IPS DF 6.9 (cell line): ENCODE measurements around the gene PCNA.
"Not testable (repeated sequence)": the region's sequence is repeated elsewhere in the genome, so short reads cannot be mapped to it uniquely, and the experiment has no call there.

Experiments used
- DNase-seq: peaks from one replicate; pipeline ENCODE4 v3.0.0-alpha.2; 2013; ENCODE audit warnings: low read depth, low spot score
- H3K27ac ChIP-seq: one replicate; pipeline ENCODE4 v1.5.1; 2013; ENCODE audit warnings: low read length, control low read depth
- H3K27me3 ChIP-seq: 2 replicates; pipeline ENCODE4 v1.6.1; 2013; ENCODE audit warnings: mild to moderate bottlenecking, low read length; ENCODE audit not compliant: control insufficient read depth, insufficient read depth
- H3K36me3 ChIP-seq: 2 replicates; pipeline ENCODE4 v1.6.1; 2013; ENCODE audit warnings: low read length; ENCODE audit not compliant: control insufficient read depth, insufficient read depth
- H3K4me1 ChIP-seq: 2 replicates; pipeline ENCODE4 v1.6.1; 2013; ENCODE audit warnings: low read length; ENCODE audit not compliant: control insufficient read depth, insufficient read depth
- H3K4me3 ChIP-seq: 2 replicates; pipeline ENCODE4 v1.5.1; 2013; ENCODE audit warnings: mild to moderate bottlenecking, low read length
- H3K9me3 ChIP-seq: 2 replicates; pipeline ENCODE4 v1.6.1; 2013; ENCODE audit warnings: low read length, inconsistent platforms; ENCODE audit not compliant: control insufficient read depth, insufficient read depth
- WGBS: extraction: QIAGEN DNeasy Blood & Tissue Kit; methylation state at CpG from one replicate; pipeline ENCODE4 v1.1.7; 2013; ENCODE audit warnings: mixed read lengths, missing lambda C conversion rate; ENCODE audit not compliant: insufficient read length, insufficient coverage; 5-methylcytosine and 5-hydroxymethylcytosine counted together

Gene PCNA

DNA sequence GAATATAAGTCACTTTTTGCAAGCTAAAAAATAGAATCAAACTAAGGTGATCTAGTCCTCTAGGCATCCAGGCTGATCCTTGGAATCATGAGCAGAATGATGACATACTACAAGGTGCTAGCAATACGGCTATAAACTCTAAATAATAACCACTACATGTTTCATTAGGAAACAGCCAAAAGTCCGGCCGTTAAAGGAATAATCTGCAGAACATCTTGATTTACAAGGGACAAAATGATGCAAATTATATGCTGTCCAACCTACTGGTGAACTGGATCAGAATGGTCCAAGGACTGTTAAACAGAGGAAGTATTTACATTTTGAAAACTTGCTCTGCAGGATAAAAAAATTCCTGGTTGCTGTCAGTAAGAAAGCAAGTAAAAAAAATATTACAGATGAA, 19.8 kb downstream of the PCNA start:
- H3K4me3 ChIP-seq, H3K27me3 ChIP-seq, H3K4me1 ChIP-seq, DNase-seq, H3K9me3 ChIP-seq, H3K27ac ChIP-seq: not testable (repeated sequence)
- WGBS = no CpG with 5 or more reads among the region's 3 CpGs
- peaks cover 15% of the 10 kb centered on the region for H3K36me3 ChIP-seq

DNA sequence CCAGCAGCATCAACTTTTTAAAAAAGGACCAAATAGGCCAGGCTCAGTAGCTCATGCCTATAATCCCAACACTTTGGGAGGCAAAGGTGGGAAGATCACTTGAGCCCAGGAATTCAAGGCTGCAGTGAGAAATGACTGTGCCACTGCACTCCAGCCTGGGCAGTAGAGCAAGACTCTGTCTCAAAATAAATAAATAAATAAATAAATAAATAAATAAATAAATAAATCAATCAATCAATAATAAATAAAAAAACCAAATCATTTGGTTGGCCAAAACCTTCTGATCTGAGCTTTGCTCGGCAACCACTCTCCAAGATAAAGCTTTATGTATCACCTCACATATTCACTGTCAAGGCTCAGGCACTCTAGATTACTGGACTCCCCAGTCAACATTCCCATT, 20.7 kb downstream of the PCNA start:
- H3K36me3 ChIP-seq = peaks cover 15% of the 10 kb centered on the region
- not testable (repeated sequence) for H3K27ac ChIP-seq, DNase-seq, H3K4me3 ChIP-seq, H3K27me3 ChIP-seq, H3K9me3 ChIP-seq, H3K4me1 ChIP-seq
- WGBS = no CpG with 5 or more reads among the region's 1 CpG

DNA sequence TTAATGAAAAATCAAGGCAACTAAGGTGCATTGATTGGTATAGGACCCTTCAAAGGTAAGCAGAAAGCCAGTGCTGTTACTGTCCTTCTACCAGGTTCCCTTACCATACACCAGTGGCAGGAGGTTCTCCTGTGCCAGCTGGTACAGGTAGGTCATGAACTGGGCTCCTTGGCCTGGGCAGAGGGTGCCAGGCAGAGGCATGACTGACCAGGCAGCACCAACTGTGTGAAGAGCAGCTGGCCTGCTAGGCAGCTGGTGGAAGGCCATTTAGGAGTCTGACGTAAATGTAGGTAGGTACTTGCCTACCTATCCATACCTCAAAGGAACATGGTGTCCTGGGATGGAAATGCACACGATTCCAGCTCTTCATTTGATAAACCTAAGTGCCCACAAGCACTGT, 23.3 kb downstream of the PCNA start:
- DNase-seq = no peak
- Histone ChIP-seq H3K4me3 (no peak overlapping the region), H3K27ac (no peak overlapping the region), H3K36me3 (peaks cover 7% of the 10 kb centered on the region), H3K4me1 (no peaks in the 10 kb centered on the region), H3K9me3 (no peaks in the 10 kb centered on the region), H3K27me3 (no peaks in the 10 kb centered on the region)
- WGBS = no CpG with 5 or more reads among the region's 2 CpGs

DNA sequence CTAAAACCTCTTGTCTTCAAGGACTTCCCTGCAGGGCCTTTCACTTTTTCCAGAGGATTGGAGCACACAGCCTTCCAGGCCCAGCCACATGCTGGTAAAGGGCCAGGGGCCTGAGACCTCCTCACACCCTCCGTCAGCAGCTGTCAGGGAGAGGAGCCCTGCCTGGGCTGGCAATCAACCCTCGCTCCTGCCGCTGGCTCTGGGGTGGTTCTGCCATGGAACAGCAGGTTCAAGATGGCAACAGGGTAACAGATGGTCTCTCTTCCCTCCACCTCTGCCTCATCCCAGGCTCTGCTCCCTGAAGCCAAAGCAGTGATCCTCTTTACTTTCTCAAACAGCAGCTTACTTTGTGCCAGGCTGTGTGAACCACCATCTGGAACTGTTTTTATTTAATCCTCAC, 23.8 kb downstream of the PCNA start:
- H3K4me1 ChIP-seq = no peaks in the 10 kb centered on the region
- no peak overlapping the region for H3K4me3 ChIP-seq
- no peaks in the 10 kb centered on the region for H3K9me3 ChIP-seq
- H3K27me3 ChIP-seq = no peaks in the 10 kb centered on the region
- H3K36me3 ChIP-seq = peaks cover 7% of the 10 kb centered on the region
- WGBS = no CpG with 5 or more reads among the region's 3 CpGs
- no peak overlapping the region for H3K27ac ChIP-seq
- no peak for DNase-seq

DNA sequence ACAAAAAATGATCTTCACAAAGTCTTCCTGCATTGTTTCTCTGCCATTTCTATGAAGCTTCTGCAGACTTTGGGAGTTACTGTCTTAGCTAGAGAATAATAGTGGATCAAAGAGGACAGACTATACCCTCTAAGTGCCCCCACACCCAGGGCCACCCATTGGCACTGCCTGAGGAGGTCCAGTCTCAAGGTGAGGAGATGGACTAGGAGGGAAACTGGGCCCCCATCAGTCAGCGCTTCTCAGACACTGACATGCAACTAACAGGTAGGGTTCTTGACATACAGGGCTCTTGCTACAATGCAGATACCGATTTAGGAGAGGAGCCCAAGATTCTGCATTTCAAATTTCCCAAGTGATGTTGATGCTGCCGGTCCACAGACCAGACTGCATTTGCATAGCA, 24.3 kb downstream of the PCNA start:
- H3K27me3 ChIP-seq = no peaks in the 10 kb centered on the region
- peaks cover 7% of the 10 kb centered on the region for H3K36me3 ChIP-seq
- H3K27ac ChIP-seq = no peak overlapping the region
- no peak overlapping the region for H3K4me3 ChIP-seq
- H3K9me3 ChIP-seq = no peaks in the 10 kb centered on the region
- DNase-seq = no peak
- no peaks in the 10 kb centered on the region for H3K4me1 ChIP-seq
- WGBS = no CpG with 5 or more reads among the region's 3 CpGs

DNA sequence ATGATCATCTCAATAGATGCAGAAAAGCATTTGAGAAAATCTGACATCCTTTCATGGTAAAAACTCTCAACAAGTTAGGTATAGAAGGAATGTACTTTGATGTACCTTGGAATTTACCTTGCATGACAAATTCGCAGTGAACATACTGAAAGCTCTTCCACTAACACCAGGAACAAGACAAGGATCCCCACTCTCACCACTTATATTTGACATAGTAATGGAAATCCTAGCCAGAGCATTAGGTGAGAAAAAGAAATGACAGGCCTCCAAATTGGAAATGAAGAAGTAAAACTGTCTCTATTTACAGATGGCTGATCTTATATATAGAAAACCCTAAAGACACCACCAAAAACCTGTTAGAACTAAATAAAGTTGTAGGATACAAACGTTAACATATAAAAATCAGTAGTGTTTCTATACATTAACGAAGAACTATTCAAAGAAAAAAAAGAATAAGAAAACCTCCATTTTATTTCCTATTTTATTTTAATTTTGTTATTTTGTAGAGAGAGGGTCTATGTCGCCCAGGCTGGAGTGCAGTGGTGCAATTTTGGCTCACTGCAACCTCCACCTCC, 26.9 kb downstream of the PCNA start:
- no CpG with 5 or more reads among the region's 4 CpGs for WGBS
- Histone ChIP-seq H3K4me1 (no peaks in the 10 kb centered on the region), H3K4me3 (no peak overlapping the region), H3K27me3 (no peaks in the 10 kb centered on the region), H3K36me3 (peaks cover 5% of the 10 kb centered on the region), H3K9me3 (no peaks in the 10 kb centered on the region), H3K27ac (no peak overlapping the region)
- no peak for DNase-seq

DNA sequence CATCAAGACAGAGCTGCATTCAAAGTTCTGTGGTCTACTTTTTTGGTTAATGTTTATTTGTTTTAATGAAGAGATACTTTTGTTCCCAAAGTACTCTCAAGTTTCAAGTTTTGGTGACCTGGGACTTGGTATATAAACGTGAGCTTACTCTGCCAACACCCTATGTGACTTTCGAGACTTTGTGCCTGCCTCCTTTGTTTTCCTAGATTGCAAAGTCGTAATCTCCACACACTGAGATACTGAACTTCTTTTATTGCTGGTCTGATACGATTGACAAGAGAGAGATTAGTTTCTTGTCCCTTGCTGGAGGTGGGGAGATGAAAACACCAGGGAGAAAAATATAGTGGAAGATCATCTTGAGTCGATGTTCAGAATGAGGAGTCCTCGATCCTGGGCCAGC, 27.9 kb downstream of the PCNA start:
- Histone ChIP-seq H3K4me1 (no peaks in the 10 kb centered on the region), H3K36me3 (peaks cover 5% of the 10 kb centered on the region), H3K9me3 (no peaks in the 10 kb centered on the region), H3K27ac (no peak overlapping the region), H3K4me3 (no peak overlapping the region), H3K27me3 (no peaks in the 10 kb centered on the region)
- no peak for DNase-seq
- WGBS = no CpG with 5 or more reads among the region's 6 CpGs

DNA sequence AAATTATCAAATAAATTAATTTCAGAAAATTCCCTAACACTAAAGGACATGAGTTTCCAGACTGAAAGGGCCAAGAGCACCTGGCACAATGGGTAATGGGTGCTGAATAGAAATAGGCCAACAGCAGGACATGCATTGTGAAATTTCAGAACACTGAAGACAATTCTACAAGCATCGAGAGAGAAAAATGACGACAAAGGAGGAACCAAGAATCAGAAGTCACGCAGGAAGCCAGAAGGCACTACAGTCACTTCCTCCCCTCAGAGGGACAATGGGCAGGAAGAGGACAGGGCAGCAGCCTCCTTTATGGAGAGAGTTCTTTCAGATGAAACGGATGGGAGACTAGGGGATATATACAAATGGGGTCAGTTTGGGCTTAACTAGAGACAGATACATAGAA, 29.6 kb downstream of the PCNA start:
- no peaks in the 10 kb centered on the region for H3K36me3 ChIP-seq
- no CpG with 5 or more reads among the region's 4 CpGs for WGBS
- no peak overlapping the region for H3K27ac ChIP-seq
- H3K4me1 ChIP-seq = no peaks in the 10 kb centered on the region
- DNase-seq = no peak
- no peaks in the 10 kb centered on the region for H3K27me3 ChIP-seq
- no peaks in the 10 kb centered on the region for H3K9me3 ChIP-seq
- no peak overlapping the region for H3K4me3 ChIP-seq

DNA sequence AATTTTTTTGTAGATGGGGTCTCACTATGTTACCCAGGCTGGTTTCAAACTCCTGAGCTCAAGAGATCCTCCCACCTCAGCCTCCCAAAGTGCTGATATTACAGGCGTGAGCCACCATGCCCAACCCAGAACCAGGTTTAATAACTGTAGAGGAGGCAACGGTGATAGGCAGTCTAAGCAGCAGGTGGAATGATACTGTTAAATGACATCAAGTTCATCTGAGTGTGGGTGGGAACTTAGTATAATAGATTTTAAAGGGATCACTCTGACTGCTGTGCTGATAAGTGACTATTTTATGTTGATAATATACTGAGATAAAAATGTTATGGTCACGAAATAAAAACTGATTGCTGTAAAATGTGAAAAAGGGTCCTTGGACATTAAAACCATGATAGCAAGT, 31.1 kb downstream of the PCNA start:
- Histone ChIP-seq H3K36me3 (no peaks in the 10 kb centered on the region), H3K4me3 (no peak overlapping the region), H3K27ac (no peak overlapping the region), H3K27me3 (no peaks in the 10 kb centered on the region), H3K9me3 (no peaks in the 10 kb centered on the region), H3K4me1 (no peaks in the 10 kb centered on the region)
- no CpG with 5 or more reads among the region's 3 CpGs for WGBS
- no peak for DNase-seq

DNA sequence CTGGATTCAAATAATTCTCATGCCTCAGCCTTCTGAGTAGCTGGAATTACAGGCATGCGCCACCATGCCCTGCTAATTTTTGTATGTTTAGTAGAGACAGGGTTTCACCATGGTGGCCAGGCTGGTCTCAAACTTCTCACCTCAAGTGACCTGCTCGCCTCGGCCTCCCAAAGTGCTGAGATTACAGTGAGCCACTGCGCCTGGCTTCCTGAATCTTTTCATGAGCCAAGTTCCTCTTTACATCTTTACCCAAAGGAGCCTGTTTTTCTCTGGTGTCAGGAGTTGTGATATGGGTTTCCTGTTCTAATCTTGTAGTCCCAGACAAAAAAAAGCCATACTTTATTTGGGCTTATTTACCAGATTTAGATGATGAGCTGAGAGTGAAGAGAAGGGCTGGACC, 34.4 kb downstream of the PCNA start:
- no peak for DNase-seq
- no peak overlapping the region for H3K27ac ChIP-seq
- no CpG with 5 or more reads among the region's 4 CpGs for WGBS
- H3K27me3 ChIP-seq = no peaks in the 10 kb centered on the region
- H3K4me3 ChIP-seq = no peak overlapping the region
- no peaks in the 10 kb centered on the region for H3K36me3 ChIP-seq
- H3K9me3 ChIP-seq = no peaks in the 10 kb centered on the region
- no peaks in the 10 kb centered on the region for H3K4me1 ChIP-seq

DNA sequence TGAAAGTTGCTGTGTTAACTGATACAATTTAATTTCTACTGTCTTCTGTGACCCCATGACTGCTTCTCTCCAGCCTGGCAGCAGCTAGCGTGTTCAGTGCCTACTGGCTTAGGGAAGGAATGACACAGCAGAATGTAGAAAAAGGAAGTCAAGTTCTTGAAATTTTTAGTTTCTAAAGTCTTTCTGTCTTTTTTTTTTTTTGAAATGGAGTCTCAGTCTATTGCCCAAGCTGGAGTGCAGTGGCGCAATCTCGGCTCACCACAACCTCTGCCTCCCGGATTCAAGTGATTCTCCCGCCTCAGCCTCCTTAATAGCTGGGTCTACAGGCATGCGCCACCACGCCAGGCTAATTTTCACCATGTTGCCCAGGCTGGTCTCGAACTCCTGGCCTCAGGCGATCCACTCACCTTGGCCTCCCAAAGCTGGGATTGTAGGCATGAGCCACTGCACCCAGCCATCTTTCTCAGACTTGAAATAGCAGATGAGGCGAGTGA, 39.3 kb downstream of the PCNA start:
- Histone ChIP-seq H3K9me3 (no peaks in the 10 kb centered on the region), H3K27ac (no peak overlapping the region), H3K36me3 (no peaks in the 10 kb centered on the region), H3K4me1 (no peaks in the 10 kb centered on the region), H3K4me3 (no peak overlapping the region), H3K27me3 (no peaks in the 10 kb centered on the region)
- DNase-seq = no peak
- WGBS = no CpG with 5 or more reads among the region's 10 CpGs
